H9 (cell line): ENCODE data around the gene HCFC1. TPM values are rescaled to one million over a fixed set of nuclear protein-coding genes. Genes with fewer than 3 reads are reported as not detected.

Source experiments
- DNase-seq: peaks from one replicate; pipeline ENCODE4 v3.0.0-alpha.2; 2017
- H2AFZ ChIP-seq: one replicate; pipeline ENCODE4 v1.6.1; 2013; ENCODE audit warnings: mild to moderate bottlenecking, low read length, control low read depth, moderate library complexity
- H2AK5ac ChIP-seq: 2 replicates; pipeline ENCODE4 v1.6.1; 2013; ENCODE audit warnings: low read length, control low read depth, mixed read lengths; ENCODE audit not compliant: insufficient read length
- H2BK120ac ChIP-seq: one replicate; pipeline ENCODE4 v1.6.1; 2013; ENCODE audit warnings: low read depth, mild to moderate bottlenecking, low read length, control low read depth, inconsistent platforms; ENCODE audit not compliant: poor library complexity, severe bottlenecking
- H2BK12ac ChIP-seq: 2 replicates; pipeline ENCODE4 v1.6.1; 2013; ENCODE audit warnings: low read length, control low read depth, mixed read lengths, low read depth; ENCODE audit not compliant: insufficient read length
- H2BK15ac ChIP-seq: 2 replicates; pipeline ENCODE4 v1.6.1; 2013; ENCODE audit warnings: low read depth, low read length, control low read depth
- H2BK20ac ChIP-seq: one replicate; pipeline ENCODE4 v1.6.1; 2013; ENCODE audit warnings: low read depth, mild to moderate bottlenecking, low read length, control low read depth, inconsistent platforms; ENCODE audit not compliant: poor library complexity, severe bottlenecking
- H2BK5ac ChIP-seq: 2 replicates; pipeline ENCODE4 v1.6.1; 2013; ENCODE audit warnings: low read length, control low read depth, mixed read lengths; ENCODE audit not compliant: insufficient read length
- H3K14ac ChIP-seq: 2 replicates; pipeline ENCODE4 v1.6.1; 2013; ENCODE audit warnings: low read length, control low read depth; ENCODE audit not compliant: insufficient read depth
- H3K18ac ChIP-seq: 2 replicates; pipeline ENCODE4 v1.6.1; 2013; ENCODE audit warnings: low read depth, mild to moderate bottlenecking, mixed read lengths, low read length, control low read depth; ENCODE audit not compliant: insufficient read length
- H3K23ac ChIP-seq: 2 replicates; pipeline ENCODE4 v1.6.1; 2013; ENCODE audit warnings: low read length, control low read depth, mixed read lengths, low read depth; ENCODE audit not compliant: insufficient read length
- H3K23me2 ChIP-seq: 2 replicates; pipeline ENCODE4 v1.6.1; 2013; ENCODE audit warnings: low read depth, mild to moderate bottlenecking, mixed read lengths, low read length, control low read depth; ENCODE audit not compliant: insufficient read length, poor library complexity, severe bottlenecking
- H3K27ac ChIP-seq: 2 replicates; pipeline ENCODE4 v1.5.1; 2013; ENCODE audit warnings: low read length, control low read depth, mixed read lengths, low read depth; ENCODE audit not compliant: insufficient read length
- H3K27me3 ChIP-seq: 2 replicates; pipeline ENCODE4 v1.6.1; 2013; ENCODE audit warnings: low read length, control low read depth, inconsistent platforms; ENCODE audit not compliant: insufficient read depth
- H3K4ac ChIP-seq: 2 replicates; pipeline ENCODE4 v1.6.1; 2013; ENCODE audit warnings: low read depth, mild to moderate bottlenecking, control low read depth, inconsistent platforms, low read length, moderate library complexity
- H3K4me1 ChIP-seq: 2 replicates; pipeline ENCODE4 v1.6.1; 2013; ENCODE audit warnings: low read length, control low read depth, inconsistent platforms; ENCODE audit not compliant: insufficient read depth
- H3K4me2 ChIP-seq: 2 replicates; pipeline ENCODE4 v1.6.1; 2013; ENCODE audit warnings: low read length, control low read depth, mixed read lengths; ENCODE audit not compliant: insufficient read length, insufficient read depth
- H3K56ac ChIP-seq: 2 replicates; pipeline ENCODE4 v1.6.1; 2013; ENCODE audit warnings: low read depth, mild to moderate bottlenecking, mixed read lengths, low read length, control low read depth; ENCODE audit not compliant: insufficient read length
- H3K79me1 ChIP-seq: 2 replicates; pipeline ENCODE4 v1.6.1; 2013; ENCODE audit warnings: low read depth, mild to moderate bottlenecking, moderate library complexity, low read length, control low read depth, inconsistent platforms; ENCODE audit not compliant: insufficient read depth, poor library complexity, severe bottlenecking
- H3K79me2 ChIP-seq: 2 replicates; pipeline ENCODE4 v1.6.1; 2013; ENCODE audit warnings: low read length, control low read depth, inconsistent platforms; ENCODE audit not compliant: insufficient read depth
- H3K9ac ChIP-seq: 2 replicates; pipeline ENCODE4 v1.6.1; 2013; ENCODE audit warnings: low read length, control low read depth, mixed read lengths; ENCODE audit not compliant: insufficient read length; ENCODE audit errors: extremely low read depth
- H3K9me3 ChIP-seq: one replicate; pipeline ENCODE4 v1.6.1; 2013; ENCODE audit warnings: low read depth, low read length, inconsistent platforms; ENCODE audit not compliant: control insufficient read depth
- H3T11ph ChIP-seq: one replicate; pipeline ENCODE4 v1.6.1; 2013; ENCODE audit warnings: mild to moderate bottlenecking, low read length, control low read depth, inconsistent platforms
- H4K20me1 ChIP-seq: one replicate; pipeline ENCODE4 v1.6.1; 2013; ENCODE audit not compliant: control insufficient read depth, insufficient read length, insufficient read depth
- H4K5ac ChIP-seq: 2 replicates; pipeline ENCODE4 v1.6.1; 2013; ENCODE audit warnings: low read depth, mild to moderate bottlenecking, mixed read lengths, low read length, control low read depth; ENCODE audit not compliant: insufficient read length
- H4K8ac ChIP-seq: replicated peaks from 2 replicates; pipeline ENCODE4 v1.6.1; 2013; ENCODE audit warnings: low read length, control low read depth, mixed read lengths, low read depth; ENCODE audit not compliant: insufficient read length
- H4K91ac ChIP-seq: 2 replicates; pipeline ENCODE4 v1.6.1; 2013; ENCODE audit warnings: low read depth, mild to moderate bottlenecking, moderate library complexity, mixed read lengths, low read length, control low read depth; ENCODE audit not compliant: insufficient read length
- H3K27ac Mint-ChIP-seq, 3 experiments: 2 replicates in 2 of 3; 3 replicates in 1 of 3; pipeline ENCODE4 v1.8.0; 2020 to 2021; ENCODE audit warnings: mixed read lengths in 3 of 3, mild to moderate bottlenecking in 1 of 3, moderate library complexity in 1 of 3
- H3K27me3 Mint-ChIP-seq: 2 replicates; pipeline ENCODE4 v1.8.0; 2021; ENCODE audit warnings: low read depth, mild to moderate bottlenecking, moderate library complexity, mixed read lengths
- H3K36me3 Mint-ChIP-seq, 3 experiments: 2 replicates in 2 of 3; 3 replicates in 1 of 3; pipeline ENCODE4 v1.8.0; 2020 to 2021; ENCODE audit warnings: low read depth in 3 of 3, mixed read lengths in 3 of 3; ENCODE audit not compliant: insufficient read depth in 1 of 3
- H3K4me1 Mint-ChIP-seq, 2 experiments: 2 replicates each; pipeline ENCODE4 v1.8.0; 2020; ENCODE audit warnings: mixed read lengths in 2 of 2
- H3K4me3 Mint-ChIP-seq, 2 experiments: 2 replicates in 1 of 2; 3 replicates in 1 of 2; pipeline ENCODE4 v1.8.0; 2020 to 2021; ENCODE audit warnings: mild to moderate bottlenecking in 2 of 2, mixed read lengths in 2 of 2, moderate library complexity in 1 of 2
- H3K9me3 Mint-ChIP-seq, 2 experiments: 2 replicates in 1 of 2; 3 replicates in 1 of 2; pipeline ENCODE4 v1.8.0; 2020; ENCODE audit warnings: mild to moderate bottlenecking in 2 of 2, mixed read lengths in 2 of 2, moderate library complexity in 1 of 2
- CTCF ChIP-seq: fragments of 200-600 bp; sonication (generic); conservative IDR thresholded peaks from 3 replicates; pipeline ENCODE4 v1.8.0; 2021; ENCODE audit warnings: antibody characterized with exemption, mild to moderate bottlenecking
- WGBS: extraction: QIAGEN DNeasy Blood & Tissue Kit; methylation state at CpG from one replicate; pipeline ENCODE4 v1.1.7; 2013; ENCODE audit warnings: missing lambda C conversion rate, low lambda C conversion rate, mixed read lengths; ENCODE audit not compliant: insufficient read length; ENCODE audit errors: extremely low coverage; 5-methylcytosine and 5-hydroxymethylcytosine counted together
- total RNA-seq: library from RNA; stranded (reverse); gene quantifications from 2 replicates; pipeline ENCODE4 v1.2.1, GENCODE V29; 2021

HCFC1 gene
- total RNA-seq, 1 experiment from 2014 or later = 144 TPM

GRCh38 chrX:153931748-153932147 lies 39.9 kb downstream of the HCFC1 start:
- no peaks in the 10 kb centered on the region for H4K20me1 ChIP-seq
- H4K91ac ChIP-seq = no peak overlapping the region
- H3K27ac ChIP-seq = no peak overlapping the region
- H3K18ac ChIP-seq = no peak overlapping the region
- peaks cover 26% of the 10 kb centered on the region for H3K9me3 ChIP-seq
- Mint-ChIP-seq H3K36me3 (peaks cover 22 to 47% (median 30%) of the 10 kb centered on the region in 3 experiments), H3K27me3 (no peaks in the 10 kb centered on the region), H3K4me3 (no peak overlapping the region), H3K9me3 (peaks cover 58 to 68% of the 10 kb centered on the region in 2 experiments), H3K4me1 (peaks cover 2 to 31% of the 10 kb centered on the region in 2 experiments), H3K27ac (no peak overlapping the region; a peak in 1 of 7 replicates)
- no peak overlapping the region for H2BK120ac ChIP-seq
- H2BK12ac ChIP-seq = no peak overlapping the region
- H4K8ac ChIP-seq = no peak overlapping the region
- no peak overlapping the region for H2BK20ac ChIP-seq
- no peaks in the 10 kb centered on the region; the same call in 1 of the 2 replicates for H3K79me2 ChIP-seq
- no peak overlapping the region for H3K56ac ChIP-seq
- H3K23ac ChIP-seq = no peak overlapping the region
- no peak overlapping the region for H3K4me2 ChIP-seq
- H2BK15ac ChIP-seq = no peak overlapping the region
- H3K79me1 ChIP-seq = no peaks in the 10 kb centered on the region
- no peak overlapping the region for H4K5ac ChIP-seq
- TF ChIP-seq CTCF = no peak
- no peak overlapping the region for H2AFZ ChIP-seq
- WGBS = no CpG with 5 or more reads among the region's 13 CpGs
- no peaks in the 10 kb centered on the region for H3K27me3 ChIP-seq
- no peak overlapping the region for H2BK5ac ChIP-seq
- H2AK5ac ChIP-seq = no peak overlapping the region
- H3K4ac ChIP-seq = no peak overlapping the region
- DNase-seq = no peak
- no peak overlapping the region for H3K9ac ChIP-seq
- H3K14ac ChIP-seq = no peak overlapping the region
- H3K4me1 ChIP-seq = no peaks in the 10 kb centered on the region
- H3T11ph ChIP-seq = no peak overlapping the region
- peaks cover 18% of the 10 kb centered on the region for H3K23me2 ChIP-seq
